Kidney (tissue), 14 donors: Measurements from ENCODE around the gene TRIM67. TPM values are rescaled to one million over a fixed set of nuclear protein-coding genes. Genes with fewer than 3 reads are reported as not detected.
A peak's percentile ranks its signal among the peaks of the same experiment; 100 is the strongest.

Experiments
- DNase-seq, 5 donors: peaks; one replicate each; pipeline ENCODE4 v3.0.0-alpha.2; 2013 to 2020
- FAIRE-seq: peaks from 2 replicates; lab custom pipeline; 2012; peaks lifted over from hg19 to GRCh38; lab: Jason Lieb, UNC
- H3K27ac ChIP-seq, 2 donors: one replicate each; pipeline ENCODE4 v1.7.0; 2013; ENCODE audit warnings: low read depth in 2 of 2, low read length in 2 of 2, inconsistent platforms in 1 of 2
- H3K27me3 ChIP-seq: one replicate; pipeline ENCODE4 v1.7.1; 2013; ENCODE audit warnings: low read length, inconsistent platforms; ENCODE audit not compliant: control insufficient read depth, insufficient read depth
- H3K36me3 ChIP-seq, 3 donors: one replicate each; pipeline versions ENCODE4 v1.7.0 to v1.7.1; 2013; ENCODE audit warnings: low read length in 3 of 3, control low read depth in 1 of 3, inconsistent platforms in 1 of 3; ENCODE audit not compliant: insufficient read depth in 3 of 3, control insufficient read depth in 2 of 3
- H3K4me1 ChIP-seq, 3 donors: one replicate each; pipeline versions ENCODE4 v1.7.0 to v1.7.1; 2013; ENCODE audit warnings: low read length in 3 of 3, inconsistent platforms in 1 of 3, low read depth in 1 of 3; ENCODE audit not compliant: control insufficient read depth in 2 of 3, insufficient read depth in 2 of 3
- H3K4me3 ChIP-seq, 3 donors: one replicate each; pipeline versions ENCODE4 v1.7.0 to v1.8.1; 2013; ENCODE audit warnings: low read length in 3 of 3, control low read depth in 1 of 3, inconsistent platforms in 1 of 3
- H3K9ac ChIP-seq, 3 donors: one replicate each; pipeline versions ENCODE4 v1.7.0 to v1.7.1; 2013; ENCODE audit warnings: low read length in 3 of 3, control low read depth in 1 of 3, inconsistent platforms in 1 of 3
- H3K9me3 ChIP-seq, 3 donors: one replicate each; pipeline versions ENCODE4 v1.7.0 to v1.7.1; 2013; ENCODE audit warnings: low read length in 3 of 3, control low read depth in 1 of 3, inconsistent platforms in 1 of 3; ENCODE audit not compliant: control insufficient read depth in 2 of 3, insufficient read depth in 1 of 3
- CTCF ChIP-seq: IDR thresholded peaks from 3 replicates; pipeline ENCODE4 v1.5.1; 2012; ENCODE audit warnings: mild to moderate bottlenecking, moderate library complexity, borderline replicate concordance; ENCODE audit not compliant: insufficient read depth; ENCODE audit errors: extremely low read depth
- intact Hi-C: fragments of 100-400 bp; cut with DNase I; formaldehyde crosslinking; loops from one replicate; pipeline ENCODE4 v1.11.1; 2022
- polyA plus RNA-seq: library from polyadenylated mRNA; stranded (reverse); fragments of 350-450 nt; fragmentation: Illumina TruSeq; extraction: RNeasy Lipid Tissue Mini Kit (QIAGEN cat#74804); gene quantifications from one replicate; pipeline ENCODE4 v1.2.3, GENCODE V29; 2014; ENCODE audit warnings: low read depth, low replicate concordance; ENCODE audit not compliant: insufficient read depth
- total RNA-seq: library from RNA; stranded (reverse); fragmentation: NEBNext Ultra II Directional; extraction: Animal tissue kit (Norgen Biotek cat#: 25700); gene quantifications from one replicate; pipeline ENCODE4 v1.2.1, GENCODE V29; 2021
- donor health status: control.
- donor health status: control.
- donor health status: control.
- donor health status: control.
- donor health status: control.
- donor health status: DM: yes; HTN: yes; CAD: no.
- donor health status: Normal renal cell carcinoma (clear cell type).

The TRIM67 gene
- total and polyA plus RNA-seq, 2 donors from 2014 or later, result 0.04 TPM; not detected in 1

DNA sequence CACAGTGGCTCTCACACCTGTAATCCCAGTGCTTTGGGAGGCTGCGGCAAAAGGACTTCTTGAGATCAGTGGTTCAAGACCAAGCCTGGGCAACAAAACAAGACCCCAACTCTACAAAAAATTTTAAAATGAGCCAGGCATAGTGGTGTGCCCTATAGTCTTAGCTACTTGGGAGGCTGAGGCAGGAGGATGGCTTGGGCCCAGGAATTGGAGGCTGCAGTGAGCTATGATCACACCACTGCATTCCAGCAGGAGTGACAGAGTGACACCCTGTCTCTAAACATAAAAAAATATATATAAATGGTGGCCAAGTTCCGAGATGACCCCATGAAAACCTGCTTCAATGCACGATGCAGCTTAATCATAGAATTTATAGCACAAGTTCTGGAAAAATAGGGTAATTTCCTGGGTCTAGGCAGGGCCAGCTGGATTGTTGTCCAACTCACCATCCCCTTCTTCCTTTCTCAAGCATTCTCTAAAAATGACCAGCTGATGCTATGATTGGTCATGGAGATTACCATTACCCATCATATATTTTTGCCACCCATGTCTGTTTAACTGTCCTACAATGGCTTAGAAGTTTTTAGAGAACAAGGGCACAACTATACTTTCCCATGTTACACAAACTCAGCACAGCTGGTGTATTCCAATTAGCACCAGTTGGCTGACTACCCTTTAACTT is 73.8 kb downstream of the TRIM67 start:
- Histone ChIP-seq H3K9ac (no peak overlapping the region), H3K9me3 (no peaks in the 10 kb centered on the region), H3K27ac (no peak overlapping the region), H3K4me3 (peak overlapping the region in 1 of 3 donors; percentile 17), H3K36me3 (peaks cover 2 to 15% (median 10%) of the 10 kb centered on the region in 3 donors), H3K4me1 (peaks cover 0 to 27% (median 3%) of the 10 kb centered on the region in 3 donors), H3K27me3 (no peaks in the 10 kb centered on the region)
- DNase-seq (no peak), FAIRE-seq (no peak)
- intact Hi-C loops, result no loop called here
- TF ChIP-seq CTCF, result no peak

DNA sequence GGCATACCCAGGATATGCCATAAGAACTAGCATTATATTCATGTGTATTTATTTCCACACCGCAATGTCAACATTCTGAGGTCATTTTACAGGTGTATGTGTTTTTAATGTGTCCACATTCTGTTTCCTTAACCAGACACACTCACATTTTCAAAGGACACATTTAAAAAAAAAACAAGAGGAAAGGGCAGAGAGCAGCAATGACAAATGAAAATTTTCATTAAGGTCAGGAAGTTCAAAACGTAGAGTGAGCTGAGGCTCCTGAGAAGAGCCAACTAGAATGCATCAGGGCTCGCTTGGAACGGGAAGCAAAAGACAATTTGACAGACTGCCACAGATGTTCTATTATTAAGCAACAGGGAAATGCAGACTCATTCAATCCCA is 74.3 kb downstream of the TRIM67 start:
- Histone ChIP-seq H3K27me3 (no peaks in the 10 kb centered on the region), H3K27ac (no peak overlapping the region), H3K4me1 (peaks cover 0 to 27% (median 3%) of the 10 kb centered on the region in 3 donors), H3K9me3 (no peaks in the 10 kb centered on the region), H3K36me3 (peaks cover 2 to 15% (median 8%) of the 10 kb centered on the region in 3 donors), H3K4me3 (peak overlapping the region in 1 of 3 donors; percentile 17), H3K9ac (no peak overlapping the region)
- DNase-seq, result peak in 1 of 5 donors; percentile 14
- FAIRE-seq, result no peak
- intact Hi-C loops, result no loop called here
- no peak for TF ChIP-seq CTCF

DNA sequence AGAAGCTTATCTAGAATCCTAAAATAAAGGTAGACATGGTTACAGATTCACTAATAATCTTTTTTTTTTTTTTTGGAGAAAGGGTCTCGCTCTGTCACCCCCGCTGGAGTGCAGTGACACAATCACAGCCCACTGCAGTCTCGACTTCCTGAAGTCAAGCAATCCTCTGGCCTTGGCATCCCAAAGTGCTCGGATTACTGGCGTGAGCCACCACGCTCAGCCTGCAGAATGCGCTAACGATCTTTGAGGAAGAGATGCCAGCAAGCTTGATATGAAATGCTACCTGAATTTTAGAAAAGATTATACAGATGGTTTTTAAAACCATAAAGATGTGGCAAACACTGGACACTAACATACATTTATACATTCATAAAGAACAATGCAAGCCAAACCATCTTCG is 75.1 kb downstream of the TRIM67 start:
- no peak for TF ChIP-seq CTCF
- peaks cover 0 to 27% (median 3%) of the 10 kb centered on the region in 3 donors for H3K4me1 ChIP-seq
- no peak overlapping the region for H3K4me3 ChIP-seq
- DNase-seq, result no peak
- no peak for FAIRE-seq
- H3K36me3 ChIP-seq, result peaks cover 2 to 15% (median 8%) of the 10 kb centered on the region in 3 donors
- no peak overlapping the region for H3K9ac ChIP-seq
- H3K27ac ChIP-seq, result no peak overlapping the region
- H3K27me3 ChIP-seq, result no peaks in the 10 kb centered on the region
- H3K9me3 ChIP-seq, result no peaks in the 10 kb centered on the region
- intact Hi-C loops, result no loop called here
